GM12892 (cell line): ENCODE data around the gene LRRC8B.

Source experiments
- POLR2A ChIP-seq: IDR thresholded peaks from 2 replicates; pipeline ENCODE4 v1.6.1; 2011; ENCODE audit warnings: low read depth, low read length, control low read depth
- POLR2AphosphoS5 ChIP-seq: IDR thresholded peaks from 2 replicates; pipeline ENCODE4 v1.6.1; 2011; ENCODE audit warnings: low read depth, low read length, control low read depth
- TAF1 ChIP-seq: IDR thresholded peaks from 2 replicates; pipeline ENCODE4 v1.6.1; 2011; ENCODE audit warnings: low read depth, mild to moderate bottlenecking, control low read depth, low read length, borderline replicate concordance

DNA sequence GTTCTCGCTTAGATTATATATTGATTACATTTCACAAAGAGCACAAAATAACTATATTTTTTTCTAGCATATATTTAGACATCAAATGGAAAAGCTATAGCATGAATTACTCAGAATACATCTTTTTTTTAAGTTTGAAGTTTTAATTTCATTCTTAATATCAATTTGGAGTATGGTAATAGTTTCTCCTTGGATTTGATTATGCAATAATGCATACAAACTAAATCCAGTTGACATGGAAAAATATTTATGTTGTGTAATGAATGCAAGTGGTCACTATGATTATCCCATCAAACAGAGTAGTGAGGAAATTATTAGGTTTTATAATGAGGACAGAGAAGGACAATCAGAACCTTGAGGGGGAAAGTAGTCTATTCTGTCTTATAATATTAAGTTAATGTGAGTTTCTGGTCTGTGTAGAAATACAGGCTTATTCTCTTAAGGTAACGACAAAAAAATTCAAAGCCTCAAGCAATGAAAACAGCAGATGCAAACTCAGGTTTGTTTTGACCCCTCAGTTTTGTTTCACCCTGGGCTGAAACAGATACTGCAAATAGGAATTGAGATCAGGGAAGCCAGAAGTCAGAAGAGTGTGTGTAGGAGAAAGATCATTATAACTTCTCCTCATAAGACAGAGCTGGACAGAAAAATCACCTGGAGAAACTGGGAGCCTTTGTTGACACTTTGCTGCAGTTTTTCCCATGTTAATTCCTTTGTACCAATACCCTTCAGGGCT is 23.7 kb downstream of the LRRC8B start:
- no peak for TF ChIP-seq POLR2A
- no peak for TF ChIP-seq POLR2AphosphoS5
- no peak for TF ChIP-seq TAF1
